Activated naive CD8-positive, alpha-beta T cell treated with anti-CD3 and anti-CD28 coated beads for 36 hours (primary cell): ENCODE results near the gene IL17A. TPM values are rescaled to one million over a fixed set of nuclear protein-coding genes. Genes with fewer than 3 reads are reported as not detected.

ENCODE experiments used
- DNase-seq: peaks from one replicate; pipeline ENCODE4 v3.0.0; 2021
- H3K27ac Mint-ChIP-seq: one replicate; pipeline ENCODE4 v1.8.0; 2022; ENCODE audit warnings: mild to moderate bottlenecking, moderate library complexity, mixed read lengths
- H3K27me3 Mint-ChIP-seq: one replicate; pipeline ENCODE4 v1.8.0; 2022; ENCODE audit warnings: mild to moderate bottlenecking, mixed read lengths
- H3K36me3 Mint-ChIP-seq: one replicate; pipeline ENCODE4 v1.8.0; 2021; ENCODE audit warnings: mild to moderate bottlenecking, mixed read lengths
- H3K4me1 Mint-ChIP-seq: one replicate; pipeline ENCODE4 v1.8.0; 2021; ENCODE audit warnings: mixed read lengths
- H3K4me3 Mint-ChIP-seq: one replicate; pipeline ENCODE4 v1.8.0; 2022; ENCODE audit warnings: mild to moderate bottlenecking, moderate library complexity, mixed read lengths
- H3K9me3 Mint-ChIP-seq: one replicate; pipeline ENCODE4 v1.8.0; 2022; ENCODE audit warnings: mixed read lengths
- total RNA-seq, 2 experiments: library from RNA; stranded (reverse); gene quantifications; one replicate each; pipeline ENCODE4 v1.2.3, GENCODE V29; 2021

IL17A gene
- total RNA-seq, 2 experiments from 2014 or later = not detected

DNA sequence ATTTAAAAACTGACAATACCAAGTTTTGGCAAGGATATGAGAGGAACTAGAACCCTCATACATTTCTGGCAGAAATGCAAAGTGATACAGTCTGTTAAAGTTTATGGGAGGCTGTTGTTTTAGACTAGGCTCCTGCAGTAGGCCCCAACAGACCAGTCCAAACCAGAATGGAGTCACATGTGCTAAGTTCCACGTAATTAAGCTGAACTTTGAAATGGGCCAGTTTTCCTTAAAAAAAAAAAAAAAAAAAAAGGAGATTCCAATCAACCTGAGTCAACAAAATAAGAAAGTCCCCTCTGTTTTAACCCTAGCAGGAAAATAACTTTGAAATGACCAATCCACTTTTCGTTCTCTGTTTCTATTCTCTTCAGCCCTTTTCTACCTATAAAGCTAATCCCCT is 31.6 kb downstream of the IL17A start:
- DNase-seq = no peak
- H3K9me3 Mint-ChIP-seq = no peaks in the 10 kb centered on the region
- no peak overlapping the region for H3K27ac Mint-ChIP-seq
- peaks cover 7% of the 10 kb centered on the region for H3K4me1 Mint-ChIP-seq
- H3K27me3 Mint-ChIP-seq = peaks cover 14% of the 10 kb centered on the region
- H3K4me3 Mint-ChIP-seq = no peak overlapping the region
- H3K36me3 Mint-ChIP-seq = no peaks in the 10 kb centered on the region

DNA sequence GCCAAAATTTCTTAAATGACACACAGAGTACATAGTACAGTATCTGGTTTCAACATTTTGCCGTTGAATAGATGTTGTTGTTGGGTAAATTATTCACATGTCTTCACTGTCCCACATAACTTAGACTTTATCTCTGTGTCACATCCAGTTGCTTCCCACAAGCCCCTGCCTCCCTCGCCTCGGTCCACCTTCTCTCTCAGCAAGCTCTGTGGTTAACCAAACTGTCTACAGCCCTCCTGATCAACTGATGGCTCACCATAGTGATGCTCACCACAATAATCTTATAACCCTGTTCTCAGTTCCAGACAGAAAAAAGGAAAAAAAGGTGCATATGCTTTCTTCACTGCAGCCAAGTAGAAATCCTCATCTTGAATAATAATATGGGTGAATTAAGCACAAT is 35.1 kb downstream of the IL17A start:
- no peaks in the 10 kb centered on the region for H3K9me3 Mint-ChIP-seq
- no peaks in the 10 kb centered on the region for H3K36me3 Mint-ChIP-seq
- H3K27ac Mint-ChIP-seq = no peak overlapping the region
- peak; percentile 43 for DNase-seq
- peaks cover 34% of the 10 kb centered on the region for H3K27me3 Mint-ChIP-seq
- H3K4me3 Mint-ChIP-seq = no peak overlapping the region
- H3K4me1 Mint-ChIP-seq = peaks cover 7% of the 10 kb centered on the region

DNA sequence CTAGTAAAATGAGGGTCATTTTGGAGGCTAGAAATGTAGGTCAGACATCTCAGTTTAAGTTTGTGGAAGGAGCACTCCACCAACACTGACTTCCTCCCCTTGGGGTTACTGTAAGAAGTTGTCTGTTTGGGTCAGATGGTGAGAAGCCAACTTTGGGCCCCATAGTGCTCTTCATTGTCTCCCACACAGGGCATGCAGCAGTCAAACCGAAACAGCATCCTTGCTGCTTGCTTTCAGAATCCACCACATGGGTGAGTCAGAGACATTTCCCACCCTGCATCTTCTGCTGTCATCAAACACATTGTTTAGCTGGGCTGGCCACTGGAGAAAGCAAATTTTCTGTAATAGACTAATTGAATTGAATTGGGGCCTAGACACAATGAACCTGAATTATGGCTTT is 41.3 kb downstream of the IL17A start:
- Mint-ChIP-seq H3K36me3 (no peaks in the 10 kb centered on the region), H3K4me1 (peaks cover 29% of the 10 kb centered on the region), H3K27me3 (peaks cover 52% of the 10 kb centered on the region), H3K9me3 (no peaks in the 10 kb centered on the region), H3K4me3 (no peak overlapping the region), H3K27ac (no peak overlapping the region)
- DNase-seq = peak; percentile 80

DNA sequence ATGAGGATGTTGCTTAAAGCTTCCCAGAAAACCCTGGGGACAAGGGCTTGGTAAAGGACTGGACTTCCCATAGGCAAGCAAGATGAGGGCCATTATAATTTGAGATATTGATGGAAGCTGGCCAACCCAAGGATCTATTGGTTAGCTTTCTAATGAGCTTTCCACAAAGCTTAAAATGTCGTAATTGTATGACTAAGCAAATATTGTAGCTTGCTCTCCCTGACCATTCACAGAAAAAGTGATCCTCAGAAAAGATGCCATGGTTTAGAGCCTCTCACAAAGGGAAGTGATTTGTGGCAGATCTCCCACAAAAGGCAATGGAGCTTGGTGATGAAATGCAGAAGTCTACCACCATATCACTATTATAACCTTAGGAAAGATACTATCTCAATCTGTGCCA is 44.5 kb downstream of the IL17A start:
- no peak for DNase-seq
- Mint-ChIP-seq H3K4me1 (peaks cover 31% of the 10 kb centered on the region), H3K9me3 (no peaks in the 10 kb centered on the region), H3K27ac (no peak overlapping the region), H3K4me3 (no peak overlapping the region), H3K36me3 (no peaks in the 10 kb centered on the region), H3K27me3 (peaks cover 44% of the 10 kb centered on the region)

DNA sequence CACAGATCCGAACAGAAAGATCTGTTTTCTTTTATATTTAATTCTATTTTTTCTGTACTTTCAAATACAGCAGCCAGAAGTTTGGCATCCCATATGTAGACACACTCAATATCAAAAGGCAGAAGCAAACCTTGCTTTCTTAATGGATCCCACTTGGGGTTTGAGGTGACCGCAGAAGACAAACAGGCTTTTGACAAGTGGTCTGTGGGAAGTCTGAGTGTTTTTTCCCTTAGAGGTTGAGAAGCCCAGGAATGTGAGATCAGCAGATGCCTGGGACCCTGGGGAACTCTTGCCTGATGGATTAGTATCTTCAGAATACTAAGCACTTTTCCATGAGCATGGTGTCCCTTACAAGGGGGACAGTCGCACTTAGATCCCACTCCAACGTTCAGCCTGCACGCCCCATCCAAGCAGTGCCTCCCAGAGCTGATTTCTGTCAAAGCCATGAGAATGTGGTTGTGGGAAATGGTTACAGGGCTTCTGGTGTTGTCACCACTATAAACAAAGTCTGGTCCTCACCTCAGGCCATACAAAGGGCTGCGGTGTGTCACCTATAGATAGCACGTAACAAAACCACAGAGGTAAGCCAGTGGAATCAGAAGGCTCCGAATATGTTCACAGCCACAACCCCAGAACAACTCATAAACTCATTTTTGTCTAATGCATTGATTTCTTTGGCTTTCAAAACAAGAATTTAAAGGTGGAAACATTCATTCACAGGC is 45.4 kb downstream of the IL17A start:
- no peaks in the 10 kb centered on the region for H3K9me3 Mint-ChIP-seq
- H3K27ac Mint-ChIP-seq = no peak overlapping the region
- H3K4me1 Mint-ChIP-seq = peaks cover 31% of the 10 kb centered on the region
- H3K36me3 Mint-ChIP-seq = no peaks in the 10 kb centered on the region
- H3K4me3 Mint-ChIP-seq = no peak overlapping the region
- peaks cover 48% of the 10 kb centered on the region for H3K27me3 Mint-ChIP-seq
- DNase-seq = peak; percentile 66

DNA sequence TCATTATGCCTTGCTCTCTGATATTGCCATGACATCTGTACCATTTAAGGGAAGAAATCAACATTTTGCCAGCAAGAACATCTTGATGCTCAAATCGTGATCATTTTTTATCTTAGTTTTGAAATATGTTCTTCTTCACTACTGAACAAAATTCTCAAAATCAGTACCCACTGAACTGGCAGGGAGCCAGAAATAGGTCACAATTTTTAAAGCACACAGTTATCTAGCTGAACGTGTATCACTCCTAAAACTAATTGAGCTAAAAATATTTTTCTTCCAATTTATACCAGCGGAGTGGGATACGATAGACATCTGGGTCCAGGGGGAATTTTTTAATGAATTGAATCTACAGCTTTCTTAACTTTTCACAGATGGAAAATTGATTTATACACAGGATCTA is 46.8 kb downstream of the IL17A start:
- Mint-ChIP-seq H3K36me3 (no peaks in the 10 kb centered on the region), H3K4me1 (peaks cover 18% of the 10 kb centered on the region), H3K4me3 (no peak overlapping the region), H3K27me3 (peaks cover 55% of the 10 kb centered on the region), H3K9me3 (no peaks in the 10 kb centered on the region), H3K27ac (no peak overlapping the region)
- DNase-seq = no peak

DNA sequence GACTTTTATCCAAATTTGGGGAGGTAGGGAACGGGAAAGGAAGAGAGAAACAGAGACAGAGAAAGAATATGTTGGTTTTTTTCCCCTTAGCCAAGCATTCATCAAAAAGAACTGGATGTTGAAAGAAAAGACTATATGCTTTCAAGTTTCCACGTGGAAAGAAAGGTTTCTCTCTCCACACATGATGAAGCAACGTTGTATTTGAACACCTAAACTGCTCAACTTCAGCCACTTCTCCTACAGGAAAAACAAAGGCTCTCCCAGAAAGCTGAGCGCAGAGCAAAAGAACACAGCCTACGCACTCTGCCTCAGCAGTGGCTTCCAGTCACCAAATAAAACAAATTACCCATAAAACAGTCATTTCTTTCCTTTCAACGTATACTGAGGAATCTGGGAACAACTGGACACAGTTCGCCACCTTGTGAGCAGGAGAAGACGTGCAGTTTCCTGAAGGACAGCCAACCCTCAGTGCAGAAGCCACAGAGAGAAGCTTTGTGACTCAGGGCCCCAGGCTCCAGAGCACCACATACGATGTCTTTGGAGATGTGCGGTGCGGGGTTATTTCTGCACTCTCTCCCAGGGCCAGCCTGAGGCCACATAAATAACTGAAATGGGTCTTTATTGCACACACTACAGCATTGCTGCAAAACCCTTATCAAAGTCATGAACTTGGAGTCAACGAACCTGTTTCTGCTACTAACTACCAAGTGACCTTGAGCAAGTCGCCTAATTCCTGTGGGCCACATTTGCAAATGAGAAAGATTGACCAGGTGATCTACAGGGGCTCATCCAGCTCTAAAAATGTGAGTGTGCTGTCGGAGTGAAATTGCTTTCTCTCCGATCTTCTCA is 48.0 kb downstream of the IL17A start:
- H3K27me3 Mint-ChIP-seq = peaks cover 56% of the 10 kb centered on the region
- H3K36me3 Mint-ChIP-seq = no peaks in the 10 kb centered on the region
- no peak overlapping the region for H3K4me3 Mint-ChIP-seq
- no peaks in the 10 kb centered on the region for H3K9me3 Mint-ChIP-seq
- DNase-seq = peak; percentile 32
- H3K4me1 Mint-ChIP-seq = peaks cover 12% of the 10 kb centered on the region
- no peak overlapping the region for H3K27ac Mint-ChIP-seq

Other genes starting within 250 kb of the IL17A start
- not detected for gene PKHD1, start 98.8 kb upstream of the IL17A start, total RNA-seq
- not detected for gene IL17F, start 58.1 kb downstream of the IL17A start, total RNA-seq
- gene MCM3, start 98.4 kb downstream of the IL17A start, total RNA-seq = 100 to 1,000 TPM; 326 to 335 TPM
- 10 to 100 TPM; 11.0 to 11.4 TPM for gene PAQR8, start 175.8 kb downstream of the IL17A start, total RNA-seq
- gene EFHC1, start 234.0 kb downstream of the IL17A start, total RNA-seq = 1 to 10 TPM; 2.8 to 3.1 TPM